Type B pancreatic cell (in vitro differentiated cells): ENCODE results near the gene FH. TPM values are rescaled to one million over a fixed set of nuclear protein-coding genes. Genes with fewer than 3 reads are reported as not detected.

ENCODE experiments used
- DNase-seq: peaks from one replicate; pipeline ENCODE4 v3.0.0; 2021; ENCODE audit warnings: mixed read lengths; ENCODE audit not compliant: unreplicated experiment; ENCODE audit errors: extremely low spot score
- H3K27ac Mint-ChIP-seq: 2 replicates; pipeline ENCODE4 v1.8.0; 2021; ENCODE audit warnings: mild to moderate bottlenecking, mixed read lengths
- H3K27me3 Mint-ChIP-seq: 2 replicates; pipeline ENCODE4 v1.8.0; 2021; ENCODE audit warnings: mixed read lengths
- H3K36me3 Mint-ChIP-seq: 2 replicates; pipeline ENCODE4 v1.8.0; 2021; ENCODE audit warnings: mixed read lengths
- H3K4me1 Mint-ChIP-seq: one replicate; pipeline ENCODE4 v1.8.0; 2021; ENCODE audit warnings: mixed read lengths; ENCODE audit not compliant: unreplicated experiment
- H3K4me3 Mint-ChIP-seq: 2 replicates; pipeline ENCODE4 v1.8.0; 2021; ENCODE audit warnings: mild to moderate bottlenecking, mixed read lengths
- H3K9me3 Mint-ChIP-seq: 2 replicates; pipeline ENCODE4 v1.8.0; 2021; ENCODE audit warnings: mixed read lengths
- CTCF ChIP-seq: fragments of 200-600 bp; sonication (generic); conservative IDR thresholded peaks from 2 replicates; pipeline ENCODE4 v1.5.0; 2021; ENCODE audit warnings: antibody characterized with exemption, mild to moderate bottlenecking
- total RNA-seq: library from RNA; stranded (reverse); gene quantifications from 2 replicates; pipeline ENCODE4 v1.2.1, GENCODE V29; 2021; ENCODE audit warnings: low replicate concordance

Gene FH
- total RNA-seq, 1 donor from 2014 or later = 84.0 TPM

GRCh38 chr1:241464985-241465384 is 54.6 kb downstream of the FH start:
- TF ChIP-seq CTCF = peak; percentile 30

GRCh38 chr1:241462391-241462790 is 57.2 kb downstream of the FH start:
- Mint-ChIP-seq H3K27ac (no peak overlapping the region), H3K9me3 (no peaks in the 10 kb centered on the region), H3K27me3 (peaks cover 3% of the 10 kb centered on the region), H3K4me1 (no peaks in the 10 kb centered on the region), H3K36me3 (no peaks in the 10 kb centered on the region), H3K4me3 (no peak overlapping the region)
- TF ChIP-seq CTCF = no peak
- DNase-seq = no peak

More at GRCh38 chr1:241464985-241465384, 54.6 kb downstream of the FH start:
- no peak for DNase-seq
- H3K9me3 Mint-ChIP-seq = no peaks in the 10 kb centered on the region
- H3K4me3 Mint-ChIP-seq = no peak overlapping the region
- H3K27me3 Mint-ChIP-seq = peaks cover 3% of the 10 kb centered on the region
- no peak overlapping the region for H3K27ac Mint-ChIP-seq
- no peaks in the 10 kb centered on the region for H3K36me3 Mint-ChIP-seq
- H3K4me1 Mint-ChIP-seq = no peaks in the 10 kb centered on the region

GRCh38 chr1:241460098-241460873 is 59.3 kb downstream of the FH start:
- Mint-ChIP-seq H3K4me3 (no peak overlapping the region), H3K27me3 (no peaks in the 10 kb centered on the region), H3K36me3 (no peaks in the 10 kb centered on the region), H3K27ac (no peak overlapping the region), H3K4me1 (no peaks in the 10 kb centered on the region), H3K9me3 (no peaks in the 10 kb centered on the region)
- DNase-seq = no peak
- no peak for TF ChIP-seq CTCF

GRCh38 chr1:241459186-241459802 is 60.3 kb downstream of the FH start:
- Mint-ChIP-seq H3K4me1 (no peaks in the 10 kb centered on the region), H3K36me3 (no peaks in the 10 kb centered on the region), H3K9me3 (no peaks in the 10 kb centered on the region), H3K27ac (no peak overlapping the region), H3K4me3 (no peak overlapping the region), H3K27me3 (no peaks in the 10 kb centered on the region)
- DNase-seq = no peak
- TF ChIP-seq CTCF = no peak

- Mint-ChIP-seq H3K9me3 (no peaks in the 10 kb centered on the region), H3K27me3 (no peaks in the 10 kb centered on the region), H3K36me3 (no peaks in the 10 kb centered on the region), H3K27ac (no peak overlapping the region), H3K4me3 (no peak overlapping the region), H3K4me1 (no peaks in the 10 kb centered on the region)
- no peak for DNase-seq
- no peak for TF ChIP-seq CTCF
Observed at GRCh38 chr1:241457421-241457820, 62.1 kb downstream of the FH start.
